Neural progenitor cell (in vitro differentiated cells): ENCODE results near the gene DNAJC5. TPM values are rescaled to one million over a fixed set of nuclear protein-coding genes. Genes with fewer than 3 reads are reported as not detected.
"Not testable (repeated sequence)": the region's sequence is repeated elsewhere in the genome, so short reads cannot be mapped to it uniquely, and the experiment has no call there.

ENCODE experiments used
- DNase-seq: peaks from one replicate; pipeline ENCODE4 v3.0.0-alpha.2; 2016; ENCODE audit warnings: low spot score
- H2AFZ ChIP-seq: fragments of 200-600 bp; sonication (generic); replicated peaks from 2 replicates; pipeline ENCODE4 v1.6.1; 2016; ENCODE audit warnings: antibody characterized with exemption
- H3F3A ChIP-seq: fragments of 200-600 bp; sonication (generic); 2 replicates; pipeline ENCODE4 v1.6.1; 2016; ENCODE audit warnings: antibody characterized with exemption, low read depth
- H3K27ac ChIP-seq: fragments of 200-600 bp; sonication (generic); 2 replicates; pipeline ENCODE4 v1.5.1; 2016; ENCODE audit warnings: mild to moderate bottlenecking
- H3K27me3 ChIP-seq: fragments of 200-600 bp; sonication (generic); 2 replicates; pipeline ENCODE4 v1.6.1; 2016; ENCODE audit warnings: mild to moderate bottlenecking, moderate library complexity
- H3K36me3 ChIP-seq: fragments of 200-600 bp; sonication (generic); 2 replicates; pipeline ENCODE4 v1.5.1; 2016
- H3K4me1 ChIP-seq: fragments of 200-600 bp; sonication (generic); 2 replicates; pipeline ENCODE4 v1.6.1; 2016; ENCODE audit warnings: mixed run types
- H3K4me2 ChIP-seq: fragments of 200-600 bp; sonication (generic); 2 replicates; pipeline ENCODE4 v1.6.1; 2016
- H3K4me3 ChIP-seq: fragments of 200-600 bp; sonication (generic); 2 replicates; pipeline ENCODE4 v1.5.1; 2016
- H3K79me2 ChIP-seq: fragments of 200-600 bp; sonication (generic); 2 replicates; pipeline ENCODE4 v1.6.1; 2016; ENCODE audit warnings: low read depth
- H3K9ac ChIP-seq: fragments of 200-600 bp; sonication (generic); 2 replicates; pipeline ENCODE4 v1.6.1; 2016
- H3K9me3 ChIP-seq: fragments of 200-600 bp; sonication (generic); 2 replicates; pipeline ENCODE4 v1.5.1; 2016; ENCODE audit warnings: low read depth
- H4K20me1 ChIP-seq: fragments of 200-600 bp; sonication (generic); 2 replicates; pipeline ENCODE4 v1.6.1; 2016; ENCODE audit warnings: low read depth
- H3K27ac Mint-ChIP-seq: 3 replicates; pipeline ENCODE4 v1.8.0; 2021; ENCODE audit warnings: mixed read lengths
- H3K27me3 Mint-ChIP-seq: 2 replicates; pipeline ENCODE4 v1.8.0; 2022; ENCODE audit warnings: low read depth, mild to moderate bottlenecking, inconsistent platforms, moderate library complexity, mixed read lengths; ENCODE audit not compliant: insufficient read depth
- H3K36me3 Mint-ChIP-seq: 3 replicates; pipeline ENCODE4 v1.8.0; 2021; ENCODE audit warnings: mixed read lengths
- H3K4me1 Mint-ChIP-seq: 3 replicates; pipeline ENCODE4 v1.8.0; 2021; ENCODE audit warnings: mixed read lengths
- H3K4me3 Mint-ChIP-seq: 3 replicates; pipeline ENCODE4 v1.8.0; 2021; ENCODE audit warnings: mild to moderate bottlenecking, moderate library complexity, mixed read lengths
- H3K9me3 Mint-ChIP-seq: 3 replicates; pipeline ENCODE4 v1.8.0; 2020; ENCODE audit warnings: mixed read lengths
- EZH2 ChIP-seq: fragments of 200-600 bp; sonication (generic); IDR thresholded peaks from 2 replicates; pipeline ENCODE4 v1.6.1; 2017; ENCODE audit warnings: antibody characterized with exemption, mild to moderate bottlenecking, moderate library complexity
- EZH2phosphoT487 ChIP-seq: fragments of 200-600 bp; sonication (generic); IDR thresholded peaks from 2 replicates; pipeline ENCODE4 v1.6.1; 2017; ENCODE audit warnings: antibody characterized with exemption
- total RNA-seq: library from RNA; depleted of rRNA; stranded (reverse); fragments of >200 nt; gene quantifications from 2 replicates; pipeline ENCODE4 v1.2.3, GENCODE V29; 2015; ENCODE audit warnings: low replicate concordance
- TF ChIP-seq, protein P1 (sequence below): fragments of 200-600 bp; sonication (generic); IDR thresholded peaks from 2 replicates; pipeline ENCODE4 v1.5.1; 2017; ENCODE audit warnings: antibody characterized with exemption, mild to moderate bottlenecking

The DNAJC5 gene
- total RNA-seq, 1 donor from 2014 or later, result 17.2 TPM

- no peaks in the 10 kb centered on the region for H3K36me3 ChIP-seq
Observed at GRCh38 chr20:63974402-63975200, 79.7 kb downstream of the DNAJC5 start.

DNA sequence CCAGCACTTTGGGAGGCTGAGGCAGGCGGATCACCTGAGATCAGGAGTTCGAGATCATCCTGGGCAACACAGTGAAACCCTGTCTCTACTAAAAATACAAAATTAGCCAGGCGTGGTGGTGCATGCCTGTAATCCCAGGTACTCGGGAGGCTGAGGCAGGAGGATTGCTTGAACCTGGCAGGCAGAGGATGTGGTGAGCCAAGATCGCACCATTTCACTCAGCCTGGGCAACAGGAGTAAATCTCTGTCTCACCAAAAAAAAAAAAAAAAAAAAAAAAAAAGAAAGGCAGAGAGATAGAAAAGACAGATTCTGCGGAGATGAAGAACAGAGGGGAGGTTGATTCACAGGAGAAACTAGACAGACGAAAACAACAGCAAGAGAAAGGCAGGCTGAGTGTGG is 81.6 kb downstream of the DNAJC5 start:
- Mint-ChIP-seq H3K4me1 (peaks cover 30% of the 10 kb centered on the region), H3K27me3 (peaks cover 14% of the 10 kb centered on the region)
- not testable (repeated sequence) for H3K9me3 ChIP-seq, H3K4me3 ChIP-seq, H4K20me1 ChIP-seq, H3K27ac ChIP-seq, H3K36me3 Mint-ChIP-seq, H3K27me3 ChIP-seq, H2AFZ ChIP-seq, H3K36me3 ChIP-seq, H3K4me2 ChIP-seq, H3K27ac Mint-ChIP-seq, DNase-seq, H3K4me3 Mint-ChIP-seq, H3K9me3 Mint-ChIP-seq, H3K9ac ChIP-seq, H3K79me2 ChIP-seq
- Histone ChIP-seq H3F3A (peaks cover 39% of the 10 kb centered on the region), H3K4me1 (peaks cover 11% of the 10 kb centered on the region)

More at GRCh38 chr20:63974402-63975200, 79.7 kb downstream of the DNAJC5 start:
- no peak for DNase-seq
- H3K27me3 Mint-ChIP-seq, result peaks cover 11% of the 10 kb centered on the region
- TF ChIP-seq, protein P1, sequence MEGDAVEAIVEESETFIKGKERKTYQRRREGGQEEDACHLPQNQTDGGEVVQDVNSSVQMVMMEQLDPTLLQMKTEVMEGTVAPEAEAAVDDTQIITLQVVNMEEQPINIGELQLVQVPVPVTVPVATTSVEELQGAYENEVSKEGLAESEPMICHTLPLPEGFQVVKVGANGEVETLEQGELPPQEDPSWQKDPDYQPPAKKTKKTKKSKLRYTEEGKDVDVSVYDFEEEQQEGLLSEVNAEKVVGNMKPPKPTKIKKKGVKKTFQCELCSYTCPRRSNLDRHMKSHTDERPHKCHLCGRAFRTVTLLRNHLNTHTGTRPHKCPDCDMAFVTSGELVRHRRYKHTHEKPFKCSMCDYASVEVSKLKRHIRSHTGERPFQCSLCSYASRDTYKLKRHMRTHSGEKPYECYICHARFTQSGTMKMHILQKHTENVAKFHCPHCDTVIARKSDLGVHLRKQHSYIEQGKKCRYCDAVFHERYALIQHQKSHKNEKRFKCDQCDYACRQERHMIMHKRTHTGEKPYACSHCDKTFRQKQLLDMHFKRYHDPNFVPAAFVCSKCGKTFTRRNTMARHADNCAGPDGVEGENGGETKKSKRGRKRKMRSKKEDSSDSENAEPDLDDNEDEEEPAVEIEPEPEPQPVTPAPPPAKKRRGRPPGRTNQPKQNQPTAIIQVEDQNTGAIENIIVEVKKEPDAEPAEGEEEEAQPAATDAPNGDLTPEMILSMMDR, result no peak
- no peak for TF ChIP-seq EZH2phosphoT487
- no peak for TF ChIP-seq EZH2
- H3K36me3 Mint-ChIP-seq, result peaks cover 3% of the 10 kb centered on the region
- H3K9me3 Mint-ChIP-seq, result no peaks in the 10 kb centered on the region
- H3K4me3 Mint-ChIP-seq, result peak overlapping the region; percentile 28
- Histone ChIP-seq H4K20me1 (no peaks in the 10 kb centered on the region), H3K4me2 (no peak overlapping the region), H3K4me1 (peaks cover 6% of the 10 kb centered on the region), H3K27me3 (peaks cover 20% of the 10 kb centered on the region), H2AFZ (no peak overlapping the region), H3K9ac (no peak overlapping the region), H3K27ac (no peak overlapping the region), H3K4me3 (no peak overlapping the region), H3K9me3 (no peaks in the 10 kb centered on the region), H3K79me2 (no peaks in the 10 kb centered on the region), H3F3A (peaks cover 32% of the 10 kb centered on the region)
- no peak overlapping the region for H3K27ac Mint-ChIP-seq
- peaks cover 15% of the 10 kb centered on the region for H3K4me1 Mint-ChIP-seq

GRCh38 chr20:63976980-63977738 is 82.2 kb downstream of the DNAJC5 start:
- DNase-seq, result no peak
- no peak overlapping the region for H2AFZ ChIP-seq

DNA sequence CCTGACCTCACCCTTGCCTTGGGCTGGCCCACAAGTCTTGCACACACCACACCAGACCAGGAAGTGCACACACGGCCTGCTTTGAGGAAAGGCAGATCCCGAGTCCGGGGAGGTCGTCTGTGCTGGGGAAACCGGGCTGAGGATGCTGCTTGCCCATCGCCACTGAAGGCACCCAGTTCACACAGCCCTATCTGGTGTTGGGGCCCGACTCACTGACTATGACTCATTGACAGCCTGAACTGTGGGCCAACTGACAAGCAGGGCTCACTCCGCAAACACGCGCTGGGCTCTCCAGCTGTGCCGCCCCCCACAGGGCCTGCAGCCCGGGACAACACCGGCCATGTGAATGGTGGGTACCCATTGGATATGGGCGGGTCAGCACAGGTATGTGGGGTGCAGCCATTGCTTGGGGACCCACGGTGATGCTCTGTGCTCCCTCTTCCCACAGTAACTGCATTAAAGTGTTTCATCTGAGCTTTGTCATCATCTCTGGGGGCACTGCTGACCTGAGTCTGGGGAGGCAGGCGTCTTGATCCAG is 82.9 kb downstream of the DNAJC5 start:
- no peak overlapping the region for H2AFZ ChIP-seq
- Mint-ChIP-seq H3K4me1 (peaks cover 40% of the 10 kb centered on the region), H3K9me3 (no peaks in the 10 kb centered on the region), H3K27ac (peak overlapping the region; percentile 33), H3K4me3 (peak overlapping the region; percentile 83), H3K27me3 (peaks cover 14% of the 10 kb centered on the region), H3K36me3 (peaks cover 6% of the 10 kb centered on the region)
- H3K9me3 ChIP-seq, result no peaks in the 10 kb centered on the region
- H3K4me3 ChIP-seq, result no peak overlapping the region
- H3K4me2 ChIP-seq, result no peak overlapping the region
- H3K36me3 ChIP-seq, result no peaks in the 10 kb centered on the region
- peaks cover 49% of the 10 kb centered on the region for H3F3A ChIP-seq
- H3K27me3 ChIP-seq, result peaks cover 9% of the 10 kb centered on the region
- DNase-seq, result no peak
- peaks cover 13% of the 10 kb centered on the region for H4K20me1 ChIP-seq
- H3K27ac ChIP-seq, result no peak overlapping the region
- peaks cover 16% of the 10 kb centered on the region for H3K79me2 ChIP-seq
- no peak overlapping the region for H3K9ac ChIP-seq
- TF ChIP-seq EZH2 (no peak), EZH2phosphoT487 (no peak)
- TF ChIP-seq, protein P1, result no peak
- peaks cover 18% of the 10 kb centered on the region for H3K4me1 ChIP-seq

More at GRCh38 chr20:63976980-63977738, 82.2 kb downstream of the DNAJC5 start:
- H3K36me3 ChIP-seq, result no peaks in the 10 kb centered on the region
- H3K4me2 ChIP-seq, result no peak overlapping the region
- H4K20me1 ChIP-seq, result peaks cover 9% of the 10 kb centered on the region
- H3K79me2 ChIP-seq, result peaks cover 9% of the 10 kb centered on the region
- H3F3A ChIP-seq, result peaks cover 42% of the 10 kb centered on the region
- Mint-ChIP-seq H3K36me3 (peaks cover 3% of the 10 kb centered on the region), H3K27me3 (peaks cover 14% of the 10 kb centered on the region), H3K4me3 (peak overlapping the region; percentile 77), H3K27ac (no peak overlapping the region), H3K4me1 (peaks cover 34% of the 10 kb centered on the region), H3K9me3 (no peaks in the 10 kb centered on the region)
- no peak overlapping the region for H3K9ac ChIP-seq
- no peaks in the 10 kb centered on the region for H3K9me3 ChIP-seq
- H3K27ac ChIP-seq, result no peak overlapping the region
- H3K27me3 ChIP-seq, result peaks cover 9% of the 10 kb centered on the region
- H3K4me1 ChIP-seq, result peaks cover 17% of the 10 kb centered on the region
- TF ChIP-seq EZH2phosphoT487 (no peak), EZH2 (no peak)
- no peak overlapping the region for H3K4me3 ChIP-seq
